Heart left ventricle (tissue), 13 donors: Measurements from ENCODE around the gene SNAP29.

Experiments
- CTCF ChIP-seq, 12 donors: fragments of 200-600 bp; sonication (generic) in 4 of 12; IDR thresholded peaks; one replicate each; pipeline versions ENCODE4 v1.5.0 to v1.8.0; 2018 to 2022; ENCODE audit warnings: antibody characterized with exemption in 12 of 12, mild to moderate bottlenecking in 5 of 12
- POLR2A ChIP-seq, 2 donors: fragments of 450-650 bp; IDR thresholded peaks; one replicate each; pipeline ENCODE4 v1.6.1; 2017; ENCODE audit warnings: antibody characterized with exemption in 2 of 2, mild to moderate bottlenecking in 2 of 2, moderate library complexity in 2 of 2
- donor health status: ischemic (EF 13 %, LVEDD 7.1; RV severe dilation, severe dysfunction).
- donor health status: DM: no; HTN: yes; CAD: no.
- donor health status: DM: no; HTN: no; CAD: no.
- donor health status: ischemic (EF 25% LVEDD 6.9; RV normal size, moderate dysfunction).
- donor health status: ischemic (EF 25% LVEDD 5.7; RV mildly dilated, moderate dysfunction).
- donor health status: ischemic (EF 35%, LVEDD 5.7; RV mildly dilated, moderate dysfunction).
- donor health status: nonischemic (EF 11% LVEDD 7.7; RV severe dilation, severe dysfunction).
- donor health status: DM: yes; HTN: yes; CAD: no.
- donor health status: PGD.
- donor health status: ischemic (EF 29% LVEDD 5.4; RV normal size, mild dysfunction).
- donor health status: nonischemic (EF 23%, LVEDD 6.1; RV moderate dilation, normal function).

- TF ChIP-seq CTCF (IDR thresholded peaks at IDR 0.05) = no peak
- TF ChIP-seq POLR2A (IDR thresholded peaks at IDR 0.05) = no peak
These were observed 18.0 kb upstream of the SNAP29 start for GRCh38 chr22:20840646-20841371.
